ENCODE measurements around the gene DDA1.

- TF ChIP-seq CTCF (IDR thresholded peaks at IDR 0.05; ENCODE audit: insufficient read depth, low read depth, low read length): no peak
- no peak for TF ChIP-seq EZH2 (IDR thresholded peaks at IDR 0.05; ENCODE audit: insufficient read depth, low read length)
Observed at GRCh38 chr19:17353386-17353785, 44.0 kb downstream of the DDA1 start.
